GM19193 (cell line): ENCODE results near the gene KLF1.

Source experiments
- POLR2A ChIP-seq: IDR thresholded peaks from 4 replicates; pipeline ENCODE4 v1.6.1; 2011; ENCODE audit not compliant: insufficient read depth, insufficient read length; ENCODE audit errors: extremely low read depth

The KLF1 gene

GRCh38 chr19:12837225-12837624 lies 49.8 kb downstream of the KLF1 start:
- TF ChIP-seq POLR2A = no peak

GRCh38 chr19:12836529-12836863 lies 50.5 kb downstream of the KLF1 start:
- TF ChIP-seq POLR2A = no peak

DNA sequence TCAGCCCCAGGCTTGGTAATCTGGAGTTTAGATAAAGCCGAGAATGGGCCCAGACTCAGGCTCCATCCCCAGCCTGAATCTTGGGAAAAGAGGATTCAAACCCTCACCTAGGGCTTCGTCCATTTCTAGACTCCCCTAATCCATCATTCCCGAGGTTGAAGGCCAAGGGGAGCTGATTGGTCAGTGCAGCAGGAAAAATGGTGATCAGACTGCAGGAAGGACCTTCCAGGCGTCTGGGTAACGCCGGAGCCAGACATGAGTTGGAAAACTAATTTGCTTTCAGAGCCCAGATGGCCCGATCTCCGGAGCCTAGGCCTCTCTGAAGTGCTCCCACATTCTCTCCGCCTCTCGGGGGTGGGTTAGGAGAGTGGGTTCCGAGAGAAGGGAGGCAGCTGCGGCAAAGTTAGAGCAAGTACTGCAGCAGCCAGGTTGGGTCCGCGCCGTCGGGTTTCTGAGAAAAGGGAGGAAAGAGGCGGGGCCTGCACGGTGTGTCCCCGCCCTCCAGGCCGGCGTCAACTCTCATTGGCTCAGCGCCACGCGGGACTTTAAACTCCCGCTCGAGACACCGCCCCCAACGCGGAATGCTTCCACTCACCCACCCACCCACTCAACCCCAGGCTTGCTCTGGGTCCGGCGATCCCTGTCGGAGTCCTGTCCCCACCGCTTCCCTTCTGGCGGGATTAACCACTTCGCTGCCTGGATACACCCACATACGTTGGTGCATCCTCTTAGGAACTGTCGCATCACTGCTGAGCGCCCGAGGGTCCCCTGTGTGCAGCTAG lies 51.8 kb downstream of the KLF1 start:
- TF ChIP-seq POLR2A = no peak

DNA sequence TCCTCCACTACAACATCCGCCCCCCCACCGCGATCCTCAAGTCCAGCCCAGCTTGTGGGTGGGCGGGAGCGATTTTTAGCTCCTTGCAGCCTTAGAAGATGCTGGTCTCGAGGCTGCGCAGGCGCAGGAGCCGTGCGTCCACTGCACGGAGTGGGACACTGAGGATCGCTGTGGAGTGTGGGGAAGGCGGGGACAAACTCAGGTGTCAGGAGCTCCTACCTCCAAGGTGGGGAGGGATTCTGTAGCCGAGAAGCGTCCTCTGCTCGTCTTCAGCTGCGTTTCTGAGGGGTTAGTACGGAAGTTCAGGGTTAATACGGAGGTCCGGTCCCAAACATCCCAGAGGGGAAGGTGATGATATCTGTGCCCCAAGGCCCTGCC lies 52.4 kb downstream of the KLF1 start, which contains the start of gene RTBDN:
RTBDN (minus strand) TSS at position 14 of the 378 bp plus-strand sequence. CDS start 4,600 bp downstream, outside the sequence.
- no peak for TF ChIP-seq POLR2A
